EL (cell line): ENCODE data around the gene JAZF1.

Experiments used
- DNase-seq: peaks from one replicate; pipeline ENCODE4 v3.0.0-alpha.2; 2016

The JAZF1 gene

GRCh38 chr7:28069807-28070206 is 110.8 kb downstream of the JAZF1 start:
- DNase-seq: peak; percentile 80

GRCh38 chr7:28069388-28069787 is 111.2 kb downstream of the JAZF1 start:
- no peak for DNase-seq

GRCh38 chr7:28068811-28069216 is 111.8 kb downstream of the JAZF1 start:
- peak; percentile 55 for DNase-seq

GRCh38 chr7:28067171-28067570 is 113.4 kb downstream of the JAZF1 start:
- peak; percentile 40 for DNase-seq

- DNase-seq: peak; percentile 59
Observed at GRCh38 chr7:28065721-28066285, 114.8 kb downstream of the JAZF1 start.

- DNase-seq: peak; percentile 56
Observed at GRCh38 chr7:28065308-28065707, 115.3 kb downstream of the JAZF1 start.

GRCh38 chr7:28064437-28064836 is 116.2 kb downstream of the JAZF1 start:
- DNase-seq: no peak

- peak; percentile 86 for DNase-seq
Observed at GRCh38 chr7:28062197-28062991, 118.2 kb downstream of the JAZF1 start.

GRCh38 chr7:28061824-28062196 is 118.8 kb downstream of the JAZF1 start:
- no peak for DNase-seq

GRCh38 chr7:28060371-28060950 is 120.1 kb downstream of the JAZF1 start:
- no peak for DNase-seq

GRCh38 chr7:28055161-28055544 is 125.4 kb downstream of the JAZF1 start:
- DNase-seq: peak; percentile 90

GRCh38 chr7:28054531-28055160 is 125.9 kb downstream of the JAZF1 start:
- DNase-seq: no peak

GRCh38 chr7:28052933-28053332 is 127.7 kb downstream of the JAZF1 start:
- peak; percentile 81 for DNase-seq

GRCh38 chr7:28048694-28049093 is 131.9 kb downstream of the JAZF1 start:
- no peak for DNase-seq

- no peak for DNase-seq
Observed at GRCh38 chr7:28046035-28046434, 134.6 kb downstream of the JAZF1 start.

GRCh38 chr7:28045592-28045991 is 135.0 kb downstream of the JAZF1 start:
- DNase-seq: no peak

GRCh38 chr7:28044825-28045224 is 135.8 kb downstream of the JAZF1 start:
- no peak for DNase-seq

GRCh38 chr7:28042721-28043120 is 137.9 kb downstream of the JAZF1 start:
- DNase-seq: no peak

- DNase-seq: peak; percentile 98
Observed at GRCh38 chr7:28041508-28042314, 138.9 kb downstream of the JAZF1 start.

- peak; percentile 50 for DNase-seq
Observed at GRCh38 chr7:28038175-28038797, 142.3 kb downstream of the JAZF1 start.

GRCh38 chr7:28037220-28038010 is 143.2 kb downstream of the JAZF1 start:
- DNase-seq: peak; percentile 98

GRCh38 chr7:28036696-28037095 is 143.9 kb downstream of the JAZF1 start:
- DNase-seq: peak; percentile 56
